ENCODE results near the gene IRS2. TPM values are rescaled to one million over a fixed set of nuclear protein-coding genes. Genes with fewer than 3 reads are reported as not detected.

Gene IRS2
- total RNA-seq, 1 donor from 2014 or later = 3.9 TPM

- Mint-ChIP-seq H3K36me3 (ENCODE audit: low read depth) (no peaks in the 10 kb centered on the region), H3K27me3 (ENCODE audit: insufficient read depth) (peaks cover 17% of the 10 kb centered on the region), H3K4me1 (ENCODE audit: low read depth) (no peaks in the 10 kb centered on the region), H3K4me3 (no peak overlapping the region), H3K27ac (no peak overlapping the region), H3K9me3 (no peaks in the 10 kb centered on the region)
- DNase-seq (ENCODE audit: low spot score) = no peak
- intact Hi-C loops (cut with micrococcal nuclease) = no loop called here
Measured at GRCh38 chr13:109707742-109708617, 78.4 kb downstream of the IRS2 start.

- Mint-ChIP-seq H3K4me3 (no peak overlapping the region), H3K27ac (no peak overlapping the region), H3K9me3 (no peaks in the 10 kb centered on the region), H3K27me3 (ENCODE audit: insufficient read depth) (peaks cover 17% of the 10 kb centered on the region), H3K4me1 (ENCODE audit: low read depth) (no peaks in the 10 kb centered on the region), H3K36me3 (ENCODE audit: low read depth) (no peaks in the 10 kb centered on the region)
- DNase-seq (ENCODE audit: low spot score) = no peak
- intact Hi-C loops (cut with micrococcal nuclease) = no loop called here
Measured at GRCh38 chr13:109707044-109707741, 79.2 kb downstream of the IRS2 start.

- Mint-ChIP-seq H3K36me3 (ENCODE audit: low read depth) (no peaks in the 10 kb centered on the region), H3K4me3 (no peak overlapping the region), H3K27me3 (ENCODE audit: insufficient read depth) (peaks cover 14% of the 10 kb centered on the region), H3K9me3 (no peaks in the 10 kb centered on the region), H3K27ac (no peak overlapping the region), H3K4me1 (ENCODE audit: low read depth) (no peaks in the 10 kb centered on the region)
- intact Hi-C loops (cut with micrococcal nuclease) = no loop called here
- no peak for DNase-seq (ENCODE audit: low spot score)
Measured at GRCh38 chr13:109706015-109706715, 80.2 kb downstream of the IRS2 start.

GRCh38 chr13:109704771-109705635 is 81.4 kb downstream of the IRS2 start:
- intact Hi-C loops (cut with micrococcal nuclease) = no loop called here
- H3K4me3 Mint-ChIP-seq = no peak overlapping the region
- DNase-seq (ENCODE audit: low spot score) = no peak
- H3K27me3 Mint-ChIP-seq (ENCODE audit: insufficient read depth) = peaks cover 14% of the 10 kb centered on the region
- no peaks in the 10 kb centered on the region for H3K4me1 Mint-ChIP-seq (ENCODE audit: low read depth)
- no peak overlapping the region for H3K27ac Mint-ChIP-seq
- H3K36me3 Mint-ChIP-seq (ENCODE audit: low read depth) = no peaks in the 10 kb centered on the region
- no peaks in the 10 kb centered on the region for H3K9me3 Mint-ChIP-seq

- no peak overlapping the region for H3K4me3 Mint-ChIP-seq
Measured at GRCh38 chr13:109703250-109703649, 83.1 kb downstream of the IRS2 start.

More at GRCh38 chr13:109703250-109703649, 83.1 kb downstream of the IRS2 start:
- intact Hi-C loops (cut with micrococcal nuclease) = no loop called here
- Mint-ChIP-seq H3K9me3 (no peaks in the 10 kb centered on the region), H3K36me3 (ENCODE audit: low read depth) (no peaks in the 10 kb centered on the region), H3K27ac (no peak overlapping the region), H3K4me1 (ENCODE audit: low read depth) (no peaks in the 10 kb centered on the region), H3K27me3 (ENCODE audit: insufficient read depth) (peaks cover 14% of the 10 kb centered on the region)
- DNase-seq (ENCODE audit: low spot score) = no peak

All from activated T-helper 1 cell treated with anti-CD3 and anti-CD28 coated beads, Interleukin-12 subunit alpha, Interleukin-12 subunit beta, Interleukin-2, Interleukin-4 antibody, amounts not matched to agents 30 ng/mL and 10 ng/mL and 1 ng/mL, durations not matched to agents 14 hours and 24 hours and 36 hours (primary cell).